SK-N-SH (cell line): ENCODE results near the gene RAB34. TPM values are rescaled to one million over a fixed set of nuclear protein-coding genes. Genes with fewer than 3 reads are reported as not detected.

Experiments used
- CTCF ChIA-PET: fragments of 300-600, 350-600 bp; formaldehyde crosslinking; extraction: SDS; loops from one replicate; lab custom pipeline; 2021; lab: Yijun Ruan, JAX
- POLR2A ChIA-PET: fragments of 350-600 bp; sonication (Branson Sonifier 250); formaldehyde crosslinking; extraction: SDS; loops from one replicate; lab custom pipeline; 2020; ENCODE audit warnings: antibody characterized with exemption, inconsistent platforms; lab: Yijun Ruan, JAX
- DNase-seq: peaks from one replicate; pipeline ENCODE4 v3.0.0; 2012
- H2AFZ ChIP-seq: fragments of 200-600 bp; sonication (generic); 2 replicates; pipeline ENCODE4 v1.8.1; 2016; ENCODE audit warnings: antibody characterized with exemption, mild to moderate bottlenecking, low read depth
- H3F3A ChIP-seq: fragments of 200-600 bp; sonication (generic); replicated peaks from 2 replicates; pipeline ENCODE3; 2016; ENCODE audit warnings: antibody characterized with exemption, mild to moderate bottlenecking; ENCODE audit not compliant: insufficient read depth
- H3K27ac ChIP-seq, 2 experiments: fragments of 200-500 bp in 1 of 2; fragments of 200-600 bp in 1 of 2; sonication (Bioruptor generic) in 1 of 2; sonication (generic), shearing (Covaris generic) in 1 of 2; 2 replicates each; pipeline versions ENCODE4 v1.5.1 to v1.6.1; 2014 to 2016; ENCODE audit warnings: low read depth in 2 of 2, inconsistent platforms in 1 of 2, low read length in 1 of 2, mild to moderate bottlenecking in 1 of 2, mixed read lengths in 1 of 2
- H3K27me3 ChIP-seq: fragments of 200-600 bp; sonication (generic), shearing (Covaris generic); 2 replicates; pipeline ENCODE4 v1.6.1; 2016; ENCODE audit warnings: mixed run types; ENCODE audit not compliant: insufficient read depth
- H3K36me3 ChIP-seq, 2 experiments: fragments of 200-500 bp in 1 of 2; fragments of 200-600 bp in 1 of 2; sonication (Bioruptor generic) in 1 of 2; sonication (generic) in 1 of 2; replicated peaks in 1 of 2; 2 replicates each; pipeline versions ENCODE3 to v1.5.1; 2014 to 2016; ENCODE audit warnings: low read length in 1 of 2, mild to moderate bottlenecking in 1 of 2; ENCODE audit not compliant: insufficient read depth in 2 of 2, control insufficient read depth in 1 of 2
- H3K4me1 ChIP-seq, 2 experiments: fragments of 200-500 bp in 1 of 2; fragments of 200-600 bp in 1 of 2; sonication (Bioruptor generic) in 1 of 2; sonication (generic), shearing (Covaris generic) in 1 of 2; 2 replicates each; pipeline versions ENCODE4 v1.5.1 to v1.6.1; 2014 to 2016; ENCODE audit warnings: low read depth in 1 of 2, low read length in 1 of 2, mixed run types in 1 of 2; ENCODE audit not compliant: insufficient read depth in 2 of 2, control insufficient read depth in 1 of 2
- H3K4me2 ChIP-seq: fragments of 200-600 bp; sonication (generic), shearing (Covaris generic); 2 replicates; pipeline ENCODE4 v1.6.1; 2017; ENCODE audit warnings: mixed run types
- H3K4me3 ChIP-seq, 2 experiments: fragments of 200-500 bp in 1 of 2; fragments of 200-600 bp in 1 of 2; sonication (Bioruptor generic) in 1 of 2; sonication (generic), shearing (Covaris generic) in 1 of 2; 2 replicates each; pipeline versions ENCODE4 v1.5.1 to v1.8.1; 2014 to 2016; ENCODE audit warnings: low read depth in 2 of 2, inconsistent platforms in 1 of 2, low read length in 1 of 2, mild to moderate bottlenecking in 1 of 2, mixed read lengths in 1 of 2, moderate library complexity in 1 of 2
- H3K79me2 ChIP-seq: fragments of 200-600 bp; sonication (generic); 2 replicates; pipeline ENCODE4 v1.8.1; 2017; ENCODE audit warnings: mild to moderate bottlenecking; ENCODE audit not compliant: insufficient read depth
- H3K9ac ChIP-seq: fragments of 200-600 bp; sonication (generic); 2 replicates; pipeline ENCODE4 v1.6.1; 2017; ENCODE audit warnings: mixed run types
- H3K9me2 ChIP-seq: fragments of 200-600 bp; sonication (generic); 2 replicates; pipeline ENCODE4 v1.6.1; 2017; ENCODE audit warnings: mixed run types
- H3K9me3 ChIP-seq: fragments of 200-600 bp; sonication (generic); 2 replicates; pipeline ENCODE4 v1.6.1; 2017; ENCODE audit warnings: mixed run types, mild to moderate bottlenecking, moderate library complexity
- H4K20me1 ChIP-seq: fragments of 200-600 bp; sonication (generic); 2 replicates; pipeline ENCODE4 v1.6.1; 2017; ENCODE audit warnings: mild to moderate bottlenecking, mixed run types; ENCODE audit not compliant: insufficient read depth
- CTCF ChIP-seq: fragments of 200-600 bp; sonication (generic); IDR thresholded peaks from 2 replicates; pipeline ENCODE4 v1.6.1; 2017; ENCODE audit warnings: antibody characterized with exemption, mild to moderate bottlenecking, moderate library complexity
- EP300 ChIP-seq, 2 experiments: IDR thresholded peaks; 2 replicates each; pipeline versions ENCODE4 v1.4.0 to v1.6.1; 2012; ENCODE audit warnings: borderline replicate concordance in 1 of 2, low read depth in 1 of 2, low read length in 1 of 2
- FOXM1 ChIP-seq: IDR thresholded peaks from 2 replicates; pipeline ENCODE4 v1.4.0; 2012; ENCODE audit warnings: low read depth, mild to moderate bottlenecking
- NRF1 ChIP-seq: IDR thresholded peaks from 2 replicates; pipeline ENCODE4 v1.6.1; 2012; ENCODE audit warnings: low read depth, mild to moderate bottlenecking, low read length
- REST ChIP-seq: IDR thresholded peaks from 2 replicates; pipeline ENCODE4 v1.6.1; 2012; ENCODE audit warnings: mild to moderate bottlenecking, low read depth, low read length, moderate library complexity
- RFX5 ChIP-seq: IDR thresholded peaks from 2 replicates; pipeline ENCODE4 v1.6.1; 2012; ENCODE audit warnings: mild to moderate bottlenecking, improper control_type of control experiment, low read length
- TEAD4 ChIP-seq: IDR thresholded peaks from 2 replicates; pipeline ENCODE4 v1.4.0; 2012; ENCODE audit warnings: mild to moderate bottlenecking, borderline replicate concordance; ENCODE audit not compliant: insufficient read depth
- WGBS: methylation state at CpG from one replicate; pipeline ENCODE4 v1.1.6; 2017; ENCODE audit warnings: low lambda C conversion rate; 5-methylcytosine and 5-hydroxymethylcytosine counted together
- polyA plus RNA-seq, 3 experiments: library from polyadenylated mRNA; depleted of rRNA; stranded (reverse); fragments of >200 nt; gene quantifications; 2 replicates each; pipeline ENCODE4 v1.2.3, GENCODE V29; 2012
- TF ChIP-seq, protein P1 (sequence below): fragments of 150-350 bp; IDR thresholded peaks from 2 replicates; pipeline ENCODE4 v1.6.1; 2016; ENCODE audit warnings: mild to moderate bottlenecking, low read depth, low read length

RAB34 gene
- polyA plus RNA-seq, 1 of the 3 experiments (the other 2 are of a cell fraction), result 0.18 TPM

DNA sequence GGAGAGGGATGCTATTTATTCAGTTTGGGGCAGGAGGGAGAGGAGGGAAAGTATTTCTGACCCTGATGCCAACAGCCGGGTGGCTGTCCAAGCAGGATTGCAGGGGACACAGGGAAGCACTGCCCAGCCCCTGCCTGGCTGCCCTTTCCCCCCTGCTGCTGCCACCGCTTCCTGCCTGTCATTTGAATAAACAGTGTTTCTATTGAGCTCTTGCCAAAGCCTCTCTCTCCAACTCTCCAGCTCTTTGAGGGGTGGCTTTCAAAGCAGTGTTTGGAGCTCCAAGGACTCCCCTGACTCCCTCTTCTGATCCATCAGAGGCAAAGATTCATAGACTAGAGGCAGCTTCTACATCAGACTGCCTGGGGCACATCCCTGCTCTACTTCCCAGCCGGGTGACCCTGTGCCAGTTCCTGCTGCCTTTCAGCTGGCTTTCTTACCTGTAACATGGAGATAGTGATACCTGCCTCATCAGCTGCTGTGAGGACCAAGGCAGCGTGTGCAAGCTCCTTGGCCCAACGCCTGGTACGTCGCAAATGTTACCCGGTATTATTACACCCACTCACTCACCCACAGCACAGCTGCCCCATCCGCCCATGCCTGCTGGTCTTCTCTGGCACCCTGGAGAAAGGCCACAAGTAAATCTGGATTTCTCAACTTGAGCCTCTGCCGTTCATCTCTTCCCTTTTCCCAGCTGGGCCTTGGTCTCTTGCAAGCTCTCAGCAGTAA is 15.5 kb downstream of the RAB34 start (continued):
- TF ChIP-seq, protein P1, sequence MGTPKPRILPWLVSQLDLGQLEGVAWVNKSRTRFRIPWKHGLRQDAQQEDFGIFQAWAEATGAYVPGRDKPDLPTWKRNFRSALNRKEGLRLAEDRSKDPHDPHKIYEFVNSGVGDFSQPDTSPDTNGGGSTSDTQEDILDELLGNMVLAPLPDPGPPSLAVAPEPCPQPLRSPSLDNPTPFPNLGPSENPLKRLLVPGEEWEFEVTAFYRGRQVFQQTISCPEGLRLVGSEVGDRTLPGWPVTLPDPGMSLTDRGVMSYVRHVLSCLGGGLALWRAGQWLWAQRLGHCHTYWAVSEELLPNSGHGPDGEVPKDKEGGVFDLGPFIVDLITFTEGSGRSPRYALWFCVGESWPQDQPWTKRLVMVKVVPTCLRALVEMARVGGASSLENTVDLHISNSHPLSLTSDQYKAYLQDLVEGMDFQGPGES, result no peak

GRCh38 chr17:28700830-28701492 is 16.7 kb downstream of the RAB34 start:
- peaks cover 38 to 76% of the 10 kb centered on the region in 2 experiments for H3K36me3 ChIP-seq
- CTCF ChIA-PET, result interaction anchor here (1.3 to 1.5 kb wide), 2 partner anchors 18 to 49 kb away, joined by 4 read pairs; no protein-coding TSS in a partner anchor
- H3K9ac ChIP-seq, result no peak overlapping the region
- H3K9me3 ChIP-seq, result no peaks in the 10 kb centered on the region
- TF ChIP-seq EP300 (IDR thresholded peaks at IDR 0.05; ENCODE audit: borderline replicate concordance in 1 of 2, low read depth in 1 of 2, low read length in 1 of 2), result no peak
- TF ChIP-seq, all 33 proteins: peak for 0
- peaks cover 0 to 3% of the 10 kb centered on the region in 2 experiments; a peak in 1 of 4 replicates for H3K4me1 ChIP-seq
- H3K27ac ChIP-seq, result no peak overlapping the region
- H4K20me1 ChIP-seq, result no peaks in the 10 kb centered on the region
- POLR2A ChIA-PET, result interaction anchor here (1.4 kb wide), 1 partner anchor 17 kb away, joined by 3 read pairs; no protein-coding TSS in a partner anchor
- no peak for DNase-seq
- H3K4me3 ChIP-seq, result no peak overlapping the region
- no peaks in the 10 kb centered on the region for H3K27me3 ChIP-seq
- no peaks in the 10 kb centered on the region for H3K9me2 ChIP-seq
- 93% methylated on average over 10 of the region's 10 CpGs for WGBS
- no peaks in the 10 kb centered on the region for H3K79me2 ChIP-seq
- H3F3A ChIP-seq, result no peaks in the 10 kb centered on the region
- H3K4me2 ChIP-seq, result no peak overlapping the region
- no peak overlapping the region for H2AFZ ChIP-seq

DNA sequence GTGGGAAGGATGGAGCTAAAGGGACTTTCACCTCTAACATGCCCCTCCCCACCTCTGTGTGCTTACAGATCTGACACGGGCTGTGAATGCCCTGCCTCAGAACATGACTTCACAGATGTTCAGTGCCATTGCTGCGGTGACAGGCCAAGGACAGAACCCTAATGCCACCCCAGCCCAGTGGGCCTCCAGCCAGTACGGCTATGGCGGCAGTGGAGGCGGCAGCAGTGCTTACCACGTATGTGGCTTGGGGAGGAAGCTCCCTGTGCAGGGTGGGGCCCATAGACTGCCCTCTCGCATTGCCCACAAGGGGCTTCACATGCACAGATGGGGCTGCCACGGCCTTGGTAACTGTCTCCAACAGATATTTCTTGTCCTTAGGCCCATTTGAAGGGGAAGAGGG is 17.4 kb downstream of the RAB34 start:
- 100% methylated on average over 7 of the region's 8 CpGs for WGBS
- no peak overlapping the region for H3K4me2 ChIP-seq
- no peak overlapping the region for H3K27ac ChIP-seq
- no peak overlapping the region for H3K4me3 ChIP-seq
- H3K36me3 ChIP-seq, result peaks cover 42 to 80% of the 10 kb centered on the region in 2 experiments
- H3F3A ChIP-seq, result no peaks in the 10 kb centered on the region
- ChIA-PET CTCF (interaction anchor here (1.3 kb wide), 1 partner anchor 17 kb away, joined by 4 read pairs; no protein-coding TSS in a partner anchor), POLR2A (no interaction called here)
- H3K79me2 ChIP-seq, result no peaks in the 10 kb centered on the region
- H4K20me1 ChIP-seq, result no peaks in the 10 kb centered on the region
- H2AFZ ChIP-seq, result no peak overlapping the region
- no peaks in the 10 kb centered on the region for H3K9me2 ChIP-seq
- no peak overlapping the region for H3K9ac ChIP-seq
- no peaks in the 10 kb centered on the region for H3K9me3 ChIP-seq
- TF ChIP-seq FOXM1 (no peak), TEAD4 (no peak), RFX5 (no peak), NRF1 (no peak), CTCF (no peak), REST (no peak)
- TF ChIP-seq, protein P1, result no peak
- TF ChIP-seq, all 33 proteins: peak for 0
- no peaks in the 10 kb centered on the region for H3K27me3 ChIP-seq
- no peaks in the 10 kb centered on the region for H3K4me1 ChIP-seq
- DNase-seq, result no peak
